CD4-positive, alpha-beta memory T cell (primary cell): ENCODE data around the gene JAKMIP2. TPM values are rescaled to one million over a fixed set of nuclear protein-coding genes. Genes with fewer than 3 reads are reported as not detected.
A peak's percentile ranks its signal among the peaks of the same experiment; 100 is the strongest.

ENCODE experiments used
- CTCF ChIA-PET: fragments of 350-600 bp; sonication (Branson Sonifier 250); formaldehyde crosslinking; loops from one replicate; lab custom pipeline; 2021; ENCODE audit warnings: inconsistent platforms; ENCODE audit not compliant: partially characterized antibody; lab: Charles Lee
- POLR2A ChIA-PET: fragments of 350-600 bp; sonication (Branson Sonifier 250); formaldehyde crosslinking; loops from one replicate; lab custom pipeline; 2021; ENCODE audit not compliant: partially characterized antibody; lab: Charles Lee
- DNase-seq, 5 donors: peaks; one replicate each; pipeline versions ENCODE4 v3.0.0 to v3.0.0-alpha.2; 2020 to 2022; ENCODE audit warnings: mixed read lengths in 1 of 5
- H3K27ac ChIP-seq: one replicate; pipeline ENCODE4 v1.7.0; 2013; ENCODE audit warnings: low read depth, low read length
- H3K27me3 ChIP-seq: 2 replicates; pipeline ENCODE4 v1.7.0; 2013; ENCODE audit warnings: mild to moderate bottlenecking, low read length, moderate library complexity; ENCODE audit not compliant: insufficient read depth
- H3K36me3 ChIP-seq: 2 replicates; pipeline ENCODE4 v1.7.0; 2013; ENCODE audit warnings: mild to moderate bottlenecking, low read length, moderate library complexity; ENCODE audit not compliant: insufficient read depth
- H3K4me1 ChIP-seq: 2 replicates; pipeline ENCODE4 v1.7.0; 2013; ENCODE audit warnings: mild to moderate bottlenecking, low read length, moderate library complexity; ENCODE audit not compliant: insufficient read depth
- H3K4me3 ChIP-seq, 2 donors: one replicate each; pipeline ENCODE4 v1.7.0; 2013; ENCODE audit warnings: low read length in 2 of 2, mild to moderate bottlenecking in 1 of 2
- H3K9me3 ChIP-seq, 2 donors: one replicate each; pipeline ENCODE4 v1.7.0; 2013; ENCODE audit warnings: low read length in 2 of 2, control low read depth in 1 of 2; ENCODE audit not compliant: control insufficient read depth in 1 of 2
- H3K27ac Mint-ChIP-seq, 7 donors: one replicate each; pipeline ENCODE4 v1.8.0; 2020 to 2021; ENCODE audit warnings: mixed read lengths in 7 of 7, mild to moderate bottlenecking in 6 of 7, inconsistent platforms in 3 of 7, moderate library complexity in 3 of 7
- H3K27me3 Mint-ChIP-seq, 2 donors: one replicate each; pipeline ENCODE4 v1.8.0; 2020 to 2021; ENCODE audit warnings: mixed read lengths in 2 of 2
- H3K36me3 Mint-ChIP-seq, 2 donors: one replicate each; pipeline ENCODE4 v1.8.0; 2020 to 2021; ENCODE audit warnings: mixed read lengths in 2 of 2, inconsistent platforms in 1 of 2, mild to moderate bottlenecking in 1 of 2
- H3K4me1 Mint-ChIP-seq, 4 donors: one replicate each; pipeline ENCODE4 v1.8.0; 2020 to 2021; ENCODE audit warnings: mixed read lengths in 4 of 4, mild to moderate bottlenecking in 1 of 4
- H3K4me3 Mint-ChIP-seq, 8 donors: one replicate each; pipeline ENCODE4 v1.8.0; 2020 to 2021; ENCODE audit warnings: mixed read lengths in 8 of 8, mild to moderate bottlenecking in 7 of 8, moderate library complexity in 6 of 8, inconsistent platforms in 3 of 8
- H3K9me3 Mint-ChIP-seq, 8 donors: one replicate each; pipeline ENCODE4 v1.8.0; 2020 to 2021; ENCODE audit warnings: mixed read lengths in 8 of 8, mild to moderate bottlenecking in 5 of 8, inconsistent platforms in 3 of 8, moderate library complexity in 1 of 8
- intact Hi-C: fragments of 100-400 bp; cut with micrococcal nuclease; formaldehyde crosslinking; loops from one replicate; pipeline ENCODE4 v1.15.1; 2023
- polyA plus RNA-seq, 2 donors: library from polyadenylated mRNA; unstranded; fragments of 300-500 nt; fragmentation: Illumina TruSeq; gene quantifications; one replicate each; pipeline ENCODE4 v1.2.3, GENCODE V29; 2021
- total RNA-seq, 2 experiments: library from RNA; stranded (reverse); gene quantifications; one replicate each; pipeline ENCODE4 v1.2.3, GENCODE V29; 2021

Gene JAKMIP2
- total and polyA plus RNA-seq, 4 experiments from 2014 or later = 0.32 to 1.7 (median 1.0) TPM

DNA sequence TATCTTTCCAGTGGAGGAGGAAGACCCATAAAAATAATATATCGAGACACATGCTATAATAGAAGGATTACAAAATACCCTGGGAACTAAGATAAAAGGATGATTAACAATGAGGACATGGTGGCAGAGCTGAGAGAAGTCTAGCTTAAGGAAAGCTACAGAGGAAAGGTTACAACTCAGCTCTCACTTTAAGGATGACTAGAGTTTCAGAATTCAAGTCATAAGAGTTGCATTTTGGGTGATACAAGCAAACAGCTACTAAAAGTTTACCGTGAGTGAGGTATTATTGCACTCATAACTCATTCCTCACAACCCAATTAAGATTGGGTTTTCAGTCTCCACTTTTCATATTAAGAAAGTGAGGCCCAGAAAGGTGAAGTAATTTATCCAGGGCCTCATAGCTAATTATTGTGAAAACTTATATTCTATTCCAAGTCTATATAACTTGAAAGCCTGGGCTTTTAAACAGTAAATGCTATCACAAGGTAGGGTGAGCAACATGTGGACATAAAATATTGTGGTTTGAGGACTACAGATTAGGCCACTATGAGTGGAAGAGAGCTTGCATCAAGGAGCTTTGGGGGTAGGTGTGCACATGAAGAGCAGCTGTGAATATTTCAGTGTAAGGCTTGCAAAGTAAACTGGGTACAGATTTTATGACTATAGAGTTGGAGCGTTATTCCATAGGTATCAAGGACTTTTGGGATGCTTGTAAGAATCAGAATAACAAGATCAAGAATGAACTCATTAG, 28.0 kb downstream of the JAKMIP2 start:
- no peaks in the 10 kb centered on the region for H3K27me3 ChIP-seq
- intact Hi-C loops = no loop called here
- ChIA-PET CTCF (interaction anchor here (0.7 kb wide), 1 partner anchor 10 kb away, joined by 3 read pairs; no protein-coding TSS in a partner anchor), POLR2A (no interaction called here)
- H3K4me1 ChIP-seq = no peaks in the 10 kb centered on the region
- no peak overlapping the region for H3K27ac ChIP-seq
- Mint-ChIP-seq H3K9me3 (peaks cover 0 to 5% (median 0%) of the 10 kb centered on the region in 8 donors), H3K4me1 (peaks cover 0 to 9% (median 2%) of the 10 kb centered on the region in 4 donors), H3K27me3 (no peaks in the 10 kb centered on the region), H3K36me3 (no peaks in the 10 kb centered on the region), H3K4me3 (no peak overlapping the region), H3K27ac (no peak overlapping the region)
- no peak for DNase-seq
- no peaks in the 10 kb centered on the region for H3K36me3 ChIP-seq
- no peaks in the 10 kb centered on the region for H3K9me3 ChIP-seq
- H3K4me3 ChIP-seq = no peak overlapping the region

DNA sequence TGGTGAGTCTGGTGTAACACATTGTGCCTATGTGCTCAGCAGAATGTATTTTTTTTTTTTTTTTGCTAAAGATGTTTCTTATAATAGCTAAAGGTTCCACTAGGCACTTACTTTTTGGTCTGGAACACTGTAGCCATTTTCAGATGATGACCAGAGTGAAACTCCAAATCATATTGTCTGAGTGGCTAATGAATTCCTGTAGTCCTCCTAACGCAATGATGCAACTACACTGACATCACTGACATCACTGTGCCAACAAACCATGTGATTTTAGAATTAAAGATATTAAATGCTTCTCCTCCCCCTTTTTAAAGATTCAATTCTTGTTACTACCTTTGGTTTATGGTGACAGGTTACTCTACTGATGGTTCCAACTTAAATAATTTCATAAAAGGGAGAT, 28.8 kb downstream of the JAKMIP2 start:
- Histone ChIP-seq H3K4me1 (no peaks in the 10 kb centered on the region), H3K9me3 (no peaks in the 10 kb centered on the region), H3K27ac (no peak overlapping the region), H3K4me3 (no peak overlapping the region), H3K36me3 (no peaks in the 10 kb centered on the region), H3K27me3 (no peaks in the 10 kb centered on the region)
- DNase-seq = no peak
- Mint-ChIP-seq H3K4me1 (peaks cover 0 to 11% (median 2%) of the 10 kb centered on the region in 4 donors), H3K4me3 (no peak overlapping the region), H3K27ac (no peak overlapping the region), H3K27me3 (no peaks in the 10 kb centered on the region), H3K36me3 (no peaks in the 10 kb centered on the region), H3K9me3 (peaks cover 0 to 5% (median 0%) of the 10 kb centered on the region in 8 donors)
- ChIA-PET POLR2A (no interaction called here), CTCF (no interaction called here)
- intact Hi-C loops = no loop called here

DNA sequence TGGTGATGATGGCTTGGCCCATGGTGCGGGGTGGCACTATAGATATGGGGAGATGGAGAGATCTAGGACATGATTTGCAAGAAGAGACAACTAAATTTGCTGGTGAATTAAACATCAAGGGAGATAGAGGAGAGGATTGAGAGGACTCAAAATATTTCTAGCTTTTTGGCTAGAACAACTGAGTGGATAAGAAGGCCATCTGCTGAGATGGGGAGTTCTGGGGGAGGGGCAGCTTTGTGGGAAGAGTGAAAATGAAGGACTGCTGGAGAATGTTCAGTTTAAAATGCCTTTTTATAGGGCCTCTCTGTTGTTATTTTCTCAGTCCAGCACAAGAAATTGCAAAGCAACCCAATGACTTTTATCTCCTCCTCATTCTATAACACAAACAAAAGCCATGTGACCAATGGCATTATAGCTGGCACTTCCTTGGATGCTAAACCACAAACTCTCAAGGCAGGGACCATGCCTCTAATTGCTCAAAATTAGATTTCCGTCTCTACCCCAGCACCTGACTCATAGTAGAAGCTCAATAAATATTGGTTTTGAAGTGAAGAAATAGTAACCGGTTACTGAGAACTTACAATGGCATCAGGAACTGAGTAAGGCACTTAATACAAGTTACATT, 29.8 kb downstream of the JAKMIP2 start:
- Mint-ChIP-seq H3K9me3 (peaks cover 0 to 5% (median 0%) of the 10 kb centered on the region in 8 donors), H3K27me3 (no peaks in the 10 kb centered on the region), H3K4me1 (peaks cover 0 to 11% (median 2%) of the 10 kb centered on the region in 4 donors), H3K27ac (no peak overlapping the region), H3K4me3 (no peak overlapping the region), H3K36me3 (no peaks in the 10 kb centered on the region)
- Histone ChIP-seq H3K9me3 (no peaks in the 10 kb centered on the region), H3K27ac (no peak overlapping the region), H3K4me1 (no peaks in the 10 kb centered on the region), H3K27me3 (no peaks in the 10 kb centered on the region), H3K4me3 (no peak overlapping the region), H3K36me3 (no peaks in the 10 kb centered on the region)
- DNase-seq = no peak
- POLR2A ChIA-PET = no interaction called here
- CTCF ChIA-PET = no interaction called here
- intact Hi-C loops = no loop called here

DNA sequence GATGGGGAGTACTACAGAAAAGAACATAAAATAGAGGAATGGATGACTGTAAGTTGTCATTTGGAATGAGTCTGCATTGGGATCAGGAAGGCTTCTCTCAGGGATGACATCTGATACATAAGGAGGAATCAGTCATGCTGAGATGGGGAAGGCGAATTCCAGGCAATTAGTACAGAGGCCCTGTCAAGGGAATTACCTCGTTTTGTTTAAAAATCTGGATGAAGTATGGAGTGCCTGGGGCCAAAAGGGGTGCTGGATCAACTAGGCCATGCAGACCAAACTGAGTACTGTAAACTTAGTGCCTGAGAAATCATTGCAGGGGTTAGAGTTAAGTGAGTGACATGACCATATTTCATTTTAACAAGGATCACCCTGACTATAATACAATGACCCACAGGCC, 30.5 kb downstream of the JAKMIP2 start:
- no peaks in the 10 kb centered on the region for H3K36me3 Mint-ChIP-seq
- peaks cover 0 to 5% (median 0%) of the 10 kb centered on the region in 8 donors for H3K9me3 Mint-ChIP-seq
- no peaks in the 10 kb centered on the region for H3K36me3 ChIP-seq
- peaks cover 0 to 13% (median 4%) of the 10 kb centered on the region in 4 donors for H3K4me1 Mint-ChIP-seq
- no peaks in the 10 kb centered on the region for H3K27me3 ChIP-seq
- DNase-seq = no peak
- intact Hi-C loops = no loop called here
- ChIA-PET POLR2A (no interaction called here), CTCF (no interaction called here)
- no peak overlapping the region for H3K27ac Mint-ChIP-seq
- H3K27me3 Mint-ChIP-seq = no peaks in the 10 kb centered on the region
- no peaks in the 10 kb centered on the region for H3K9me3 ChIP-seq
- no peaks in the 10 kb centered on the region for H3K4me1 ChIP-seq
- H3K4me3 ChIP-seq = no peak overlapping the region
- no peak overlapping the region for H3K27ac ChIP-seq
- peak overlapping the region in 1 of 8 donors; percentile 31 for H3K4me3 Mint-ChIP-seq

DNA sequence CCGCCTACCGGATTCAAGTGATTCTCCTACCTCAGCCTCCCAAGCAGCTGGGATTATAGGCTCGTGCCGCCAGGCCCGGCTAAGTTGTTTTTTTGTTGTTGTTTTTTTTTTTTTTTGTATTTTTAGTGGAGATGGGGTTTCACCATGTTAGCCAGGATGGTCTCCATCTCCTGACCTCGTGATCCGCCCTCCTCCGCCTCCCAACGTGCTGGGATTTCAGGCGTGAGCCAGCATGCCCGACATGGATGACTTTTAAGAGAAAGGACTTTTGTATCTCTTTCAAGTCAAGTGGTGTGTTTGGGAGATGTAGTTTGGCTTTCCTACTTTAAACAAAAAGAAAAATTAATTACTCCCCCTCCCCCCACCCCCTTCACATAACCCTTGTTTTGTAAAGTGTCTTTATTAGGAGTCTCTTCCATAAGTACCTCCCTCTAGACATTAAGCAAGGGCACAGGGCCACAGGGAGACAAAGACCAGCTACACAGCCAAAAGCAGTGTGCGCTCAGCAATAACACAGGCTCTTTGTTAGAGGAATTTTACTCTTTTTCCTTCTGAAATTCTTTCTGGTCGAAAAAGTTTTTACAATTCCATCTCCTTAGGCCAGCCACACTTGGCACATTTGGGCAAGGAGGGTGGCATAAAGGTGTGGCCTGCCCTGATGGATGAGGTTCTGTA, 31.2 kb downstream of the JAKMIP2 start:
- DNase-seq = no peak
- POLR2A ChIA-PET = no interaction called here

DNA sequence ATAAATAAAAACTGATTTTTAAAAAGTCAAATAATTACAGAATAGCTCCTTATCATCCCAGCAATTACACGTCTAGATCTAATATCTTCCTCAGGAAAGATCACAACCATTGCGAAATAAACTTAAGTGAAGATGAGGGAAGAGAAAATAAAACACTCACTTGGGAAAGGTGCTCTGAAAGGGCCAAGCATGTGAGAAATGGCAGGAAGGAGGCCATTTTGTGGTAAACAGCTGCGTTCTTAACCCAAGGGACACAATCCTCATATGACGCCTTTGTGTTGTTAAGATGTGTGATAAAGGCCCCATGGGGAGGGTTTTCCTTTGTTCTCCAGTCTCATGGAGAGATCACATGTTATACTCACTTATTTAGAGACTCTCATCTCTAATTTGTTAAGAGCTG, 32.5 kb downstream of the JAKMIP2 start:
- Histone ChIP-seq H3K4me1 (no peaks in the 10 kb centered on the region), H3K36me3 (no peaks in the 10 kb centered on the region), H3K4me3 (no peak overlapping the region), H3K27me3 (no peaks in the 10 kb centered on the region), H3K9me3 (no peaks in the 10 kb centered on the region), H3K27ac (no peak overlapping the region)
- CTCF ChIA-PET = no interaction called here
- Mint-ChIP-seq H3K36me3 (no peaks in the 10 kb centered on the region), H3K4me1 (peaks cover 0 to 11% (median 4%) of the 10 kb centered on the region in 4 donors), H3K4me3 (no peak overlapping the region), H3K9me3 (peaks cover 0 to 3% (median 0%) of the 10 kb centered on the region in 8 donors), H3K27ac (no peak overlapping the region), H3K27me3 (no peaks in the 10 kb centered on the region)
- intact Hi-C loops = no loop called here
- no peak for DNase-seq
- POLR2A ChIA-PET = no interaction called here

More for the DNA sequence above, 31.2 kb downstream of the JAKMIP2 start:
- peaks cover 0 to 5% (median 0%) of the 10 kb centered on the region in 8 donors for H3K9me3 Mint-ChIP-seq
- H3K4me1 ChIP-seq = no peaks in the 10 kb centered on the region
- no peak overlapping the region for H3K27ac ChIP-seq
- H3K4me3 Mint-ChIP-seq = no peak overlapping the region
- intact Hi-C loops = no loop called here
- H3K27me3 ChIP-seq = no peaks in the 10 kb centered on the region
- H3K4me1 Mint-ChIP-seq = peaks cover 0 to 13% (median 4%) of the 10 kb centered on the region in 4 donors
- H3K9me3 ChIP-seq = no peaks in the 10 kb centered on the region
- no peaks in the 10 kb centered on the region for H3K27me3 Mint-ChIP-seq
- H3K27ac Mint-ChIP-seq = no peak overlapping the region
- no peaks in the 10 kb centered on the region for H3K36me3 ChIP-seq
- no peaks in the 10 kb centered on the region for H3K36me3 Mint-ChIP-seq
- CTCF ChIA-PET = no interaction called here
- H3K4me3 ChIP-seq = no peak overlapping the region

DNA sequence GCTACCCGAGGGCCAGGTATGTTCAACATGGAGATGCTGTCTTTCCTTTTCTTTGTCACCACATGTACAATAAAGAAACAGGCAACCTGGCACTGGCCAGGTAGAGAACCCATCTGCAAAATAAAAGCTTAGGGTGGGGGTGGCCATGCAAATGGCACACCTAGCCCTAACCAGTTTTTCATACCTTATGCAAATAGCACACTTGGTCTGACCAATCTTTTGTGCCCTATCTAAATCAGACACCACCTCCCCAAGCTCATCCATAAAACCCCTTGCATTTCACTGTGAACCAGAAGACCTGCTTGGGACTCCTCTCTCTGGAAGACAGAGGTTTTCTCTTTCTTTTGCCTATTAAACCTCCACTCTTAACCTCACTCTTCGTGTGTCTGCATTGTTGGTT, 33.9 kb downstream of the JAKMIP2 start:
- H3K4me3 Mint-ChIP-seq = no peak overlapping the region
- CTCF ChIA-PET = no interaction called here
- peaks cover 0 to 3% (median 0%) of the 10 kb centered on the region in 8 donors for H3K9me3 Mint-ChIP-seq
- no peaks in the 10 kb centered on the region for H3K4me1 ChIP-seq
- H3K36me3 ChIP-seq = no peaks in the 10 kb centered on the region
- H3K27me3 Mint-ChIP-seq = no peaks in the 10 kb centered on the region
- H3K4me1 Mint-ChIP-seq = peaks cover 0 to 9% (median 4%) of the 10 kb centered on the region in 4 donors
- H3K27me3 ChIP-seq = no peaks in the 10 kb centered on the region
- H3K27ac Mint-ChIP-seq = no peak overlapping the region
- no peak overlapping the region for H3K4me3 ChIP-seq
- no peak overlapping the region for H3K27ac ChIP-seq
- intact Hi-C loops = no loop called here
- H3K36me3 Mint-ChIP-seq = no peaks in the 10 kb centered on the region
- no peaks in the 10 kb centered on the region for H3K9me3 ChIP-seq
- POLR2A ChIA-PET = no interaction called here
- no peak for DNase-seq
